Tibial nerve (tissue), 3 donors: ENCODE results near the gene FBN1.

Source experiments
- CTCF ChIP-seq, 5 experiments: fragments of 200-600 bp in 3 of 5; fragments of 450-650 bp in 2 of 5; sonication (generic) in 3 of 5; IDR thresholded peaks; one replicate each; pipeline ENCODE4 v1.5.1; 2016 to 2019; ENCODE audit warnings: antibody characterized with exemption in 5 of 5, mild to moderate bottlenecking in 3 of 5, moderate library complexity in 2 of 5
- POLR2A ChIP-seq, 2 donors: fragments of 450-650 bp; IDR thresholded peaks; one replicate each; pipeline ENCODE4 v1.6.1; 2017; ENCODE audit warnings: antibody characterized with exemption in 2 of 2, mild to moderate bottlenecking in 2 of 2, moderate library complexity in 2 of 2

GRCh38 chr15:48422401-48422800 is 223.1 kb downstream of the FBN1 start:
- no peak for TF ChIP-seq CTCF (IDR thresholded peaks at IDR 0.05)
- no peak for TF ChIP-seq POLR2A (IDR thresholded peaks at IDR 0.05)
